ENCODE measurements around the gene TTC31.
"Not testable (repeated sequence)": the region's sequence is repeated elsewhere in the genome, so short reads cannot be mapped to it uniquely, and the experiment has no call there.

The TTC31 gene

DNA sequence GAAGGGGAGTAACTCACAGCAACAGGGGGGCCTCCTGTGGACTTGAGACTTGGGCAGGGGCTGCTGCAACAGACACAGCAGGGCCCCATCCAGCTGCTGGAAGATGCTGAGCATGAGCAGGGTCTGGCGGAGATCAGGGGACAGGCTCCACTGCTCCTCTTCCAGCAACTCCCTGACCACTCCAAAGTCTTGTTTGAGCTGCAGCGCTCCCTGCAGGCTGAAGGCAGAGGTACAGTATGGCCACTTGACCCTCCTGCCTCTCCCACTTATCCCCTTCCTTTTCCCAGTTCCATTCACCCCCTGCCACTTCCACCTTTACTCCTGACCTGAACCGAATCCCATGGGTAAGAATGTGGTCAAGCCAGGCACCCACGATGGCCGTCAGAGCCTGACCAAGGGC is 8.0 kb upstream of the TTC31 start:
- Histone ChIP-seq H2BK15ac (replicated peaks; ENCODE audit: low read depth) (no peak overlapping the region), H3K27ac (ENCODE audit: low read depth, low read length) (no peak overlapping the region), H4K5ac (ENCODE audit: low read length) (no peak overlapping the region), H3K9ac (ENCODE audit: low read length) (no peak overlapping the region), H3K18ac (ENCODE audit: low read length) (no peak overlapping the region), H2BK5ac (ENCODE audit: low read length) (no peak overlapping the region), H3K79me2 (ENCODE audit: control insufficient read depth, insufficient read depth, low read length) (no peaks in the 10 kb centered on the region), H3K56ac (ENCODE audit: low read length) (no peak overlapping the region), H2BK120ac (ENCODE audit: low read depth, low read length) (no peak overlapping the region), H3K4me3 (ENCODE audit: low read length) (no peak overlapping the region), H3K79me1 (ENCODE audit: low read length) (no peaks in the 10 kb centered on the region), H3K4ac (ENCODE audit: low read depth, low read length) (no peak overlapping the region), H3K27me3 (ENCODE audit: insufficient read depth, low read length, poor library complexity) (no peaks in the 10 kb centered on the region), H3K23ac (ENCODE audit: low read length) (no peak overlapping the region), H4K8ac (ENCODE audit: low read depth, low read length) (no peak overlapping the region), H3K4me2 (ENCODE audit: low read length) (no peak overlapping the region), H2AK5ac (ENCODE audit: low read length) (no peak overlapping the region), H3K4me1 (ENCODE audit: control insufficient read depth, low read depth, low read length) (no peaks in the 10 kb centered on the region), H3K36me3 (ENCODE audit: control insufficient read depth, insufficient read depth, low read length) (peaks cover 5% of the 10 kb centered on the region)
- DNase-seq: peak; percentile 39
- WGBS (ENCODE audit: extremely low coverage, insufficient coverage, low lambda C conversion rate): no CpG with 5 or more reads among the region's 5 CpGs

- H3K27ac ChIP-seq (ENCODE audit: low read depth, low read length): no peak overlapping the region
- peaks cover 12% of the 10 kb centered on the region for H3K79me1 ChIP-seq (ENCODE audit: low read length)
- no peak overlapping the region for H3K4ac ChIP-seq (ENCODE audit: low read depth, low read length)
- peak overlapping the region; percentile 99 for H3K4me2 ChIP-seq (ENCODE audit: low read length)
- H3K4me3 ChIP-seq (ENCODE audit: low read length): peak overlapping the region; percentile 70
- H3K27me3 ChIP-seq (ENCODE audit: insufficient read depth, low read length, poor library complexity): no peaks in the 10 kb centered on the region
- peak overlapping the region; percentile 92 for H3K56ac ChIP-seq (ENCODE audit: low read length)
- H2AK5ac ChIP-seq (ENCODE audit: low read length): no peak overlapping the region
- no peak overlapping the region for H4K8ac ChIP-seq (ENCODE audit: low read depth, low read length)
- no peak overlapping the region for H3K18ac ChIP-seq (ENCODE audit: low read length)
- no peak overlapping the region for H2BK15ac ChIP-seq (replicated peaks; ENCODE audit: low read depth)
- no peaks in the 10 kb centered on the region for H3K79me2 ChIP-seq (ENCODE audit: control insufficient read depth, insufficient read depth, low read length)
- H3K4me1 ChIP-seq (ENCODE audit: control insufficient read depth, low read depth, low read length): no peaks in the 10 kb centered on the region
- no peak overlapping the region for H2BK5ac ChIP-seq (ENCODE audit: low read length)
- H3K23ac ChIP-seq (ENCODE audit: low read length): peak overlapping the region; percentile 37
- WGBS (ENCODE audit: extremely low coverage, insufficient coverage, low lambda C conversion rate): no CpG with 5 or more reads among the region's 3 CpGs
- H3K9ac ChIP-seq (ENCODE audit: low read length): peak overlapping the region; percentile 84
- H4K5ac ChIP-seq (ENCODE audit: low read length): no peak overlapping the region
- H2BK120ac ChIP-seq (ENCODE audit: low read depth, low read length): no peak overlapping the region
- H3K36me3 ChIP-seq (ENCODE audit: control insufficient read depth, insufficient read depth, low read length): peaks cover 3% of the 10 kb centered on the region
- DNase-seq: no peak
These were observed 1.4 kb upstream of the TTC31 start for GRCh38 chr2:74481431-74481830.

DNA sequence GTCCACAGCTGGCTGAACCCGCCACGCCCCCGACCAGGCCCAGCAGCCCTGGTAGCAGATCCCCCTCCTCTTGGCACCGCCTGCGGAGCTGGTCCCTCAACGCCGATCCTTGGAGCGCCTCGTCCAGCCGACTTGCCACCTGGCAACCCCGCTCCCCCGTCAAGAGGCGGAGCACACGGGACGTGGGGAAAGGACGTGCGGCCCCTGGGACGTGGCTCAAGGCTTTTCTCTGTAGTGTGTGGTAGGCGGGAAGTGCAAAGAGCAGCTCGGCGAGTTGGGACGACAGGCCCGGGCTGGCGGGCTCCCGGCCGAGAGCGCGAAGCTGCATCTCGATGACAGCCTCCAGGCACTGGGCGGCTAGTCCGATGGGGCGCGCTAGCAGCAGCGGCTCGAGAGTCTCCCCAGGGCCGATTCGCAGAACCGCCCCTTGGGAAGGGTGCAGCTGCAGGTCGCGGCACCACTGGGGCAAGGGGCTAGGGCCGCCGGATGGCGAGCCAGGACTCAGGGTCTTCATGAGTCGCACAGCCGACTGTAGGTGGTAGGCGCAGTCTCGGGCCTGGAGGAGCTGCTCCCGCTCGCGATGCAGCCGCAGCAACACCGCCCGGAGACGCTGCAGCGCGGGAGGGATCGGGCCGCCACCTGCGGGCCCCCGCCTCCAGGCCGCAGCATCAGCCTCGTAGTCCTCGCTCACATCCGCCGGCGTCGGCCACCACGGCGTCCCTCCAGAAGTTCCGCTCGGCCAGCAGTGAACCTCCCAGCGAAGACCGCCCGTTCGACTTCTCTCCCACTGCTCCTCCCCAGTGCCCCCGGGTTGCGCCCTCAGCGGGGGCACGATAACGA is 700 bp upstream of the TTC31 start:
- WGBS (ENCODE audit: extremely low coverage, insufficient coverage, low lambda C conversion rate): no CpG with 5 or more reads among the region's 80 CpGs

DNA sequence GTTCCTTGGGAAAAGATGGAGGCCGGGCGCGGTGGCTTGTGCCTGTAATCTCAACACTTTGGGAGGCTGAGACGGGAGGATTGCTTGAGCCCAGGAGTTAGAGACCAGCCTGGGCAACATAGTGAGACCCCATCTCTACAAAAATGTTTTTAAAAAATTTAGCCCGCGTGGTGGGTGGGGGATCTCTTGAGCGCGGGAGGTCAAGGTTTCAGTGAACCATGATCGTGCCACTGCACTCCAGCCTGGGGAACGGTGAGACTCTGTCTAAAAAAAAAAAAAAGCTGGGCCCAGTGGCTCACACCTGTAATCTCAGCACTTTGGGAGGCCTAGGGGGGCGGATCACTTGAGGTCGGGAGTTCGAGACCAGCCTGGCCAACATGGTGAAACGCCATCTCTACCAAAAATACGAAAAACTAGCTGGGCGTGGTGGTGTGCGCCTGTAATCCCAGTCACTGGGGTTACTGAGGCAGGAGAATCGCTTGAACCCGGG is 839 bp downstream of the TTC31 start:
- WGBS (ENCODE audit: extremely low coverage, insufficient coverage, low lambda C conversion rate): no CpG with 5 or more reads among the region's 19 CpGs
- not testable (repeated sequence) for H3K27ac ChIP-seq (ENCODE audit: low read depth, low read length)

More for the DNA sequence above, 700 bp upstream of the TTC31 start:
- Histone ChIP-seq H3K27me3 (ENCODE audit: insufficient read depth, low read length, poor library complexity) (no peaks in the 10 kb centered on the region), H4K5ac (ENCODE audit: low read length) (no peak overlapping the region), H3K4me2 (ENCODE audit: low read length) (peak overlapping the region; percentile 99), H3K56ac (ENCODE audit: low read length) (peak overlapping the region; percentile 92), H3K27ac (ENCODE audit: low read depth, low read length) (peak overlapping the region; percentile 49), H3K18ac (ENCODE audit: low read length) (peak overlapping the region; percentile 2), H3K9ac (ENCODE audit: low read length) (peak overlapping the region; percentile 84), H2BK15ac (replicated peaks; ENCODE audit: low read depth) (no peak overlapping the region), H3K36me3 (ENCODE audit: control insufficient read depth, insufficient read depth, low read length) (peaks cover 3% of the 10 kb centered on the region), H3K23ac (ENCODE audit: low read length) (peak overlapping the region; percentile 37), H2BK5ac (ENCODE audit: low read length) (peak overlapping the region; percentile 47), H3K79me2 (ENCODE audit: control insufficient read depth, insufficient read depth, low read length) (no peaks in the 10 kb centered on the region), H3K4me1 (ENCODE audit: control insufficient read depth, low read depth, low read length) (no peaks in the 10 kb centered on the region), H3K79me1 (ENCODE audit: low read length) (peaks cover 12% of the 10 kb centered on the region), H2AK5ac (ENCODE audit: low read length) (no peak overlapping the region), H2BK120ac (ENCODE audit: low read depth, low read length) (no peak overlapping the region), H4K8ac (ENCODE audit: low read depth, low read length) (no peak overlapping the region), H3K4me3 (ENCODE audit: low read length) (peak overlapping the region; percentile 70), H3K4ac (ENCODE audit: low read depth, low read length) (peak overlapping the region; percentile 5)
- DNase-seq: peak; percentile 51

GRCh38 chr2:74486141-74486540 is 3.3 kb downstream of the TTC31 start:
- Histone ChIP-seq H3K27ac (ENCODE audit: low read depth, low read length) (no peak overlapping the region), H3K56ac (ENCODE audit: low read length) (no peak overlapping the region), H3K4ac (ENCODE audit: low read depth, low read length) (no peak overlapping the region), H4K5ac (ENCODE audit: low read length) (no peak overlapping the region), H2BK15ac (replicated peaks; ENCODE audit: low read depth) (no peak overlapping the region), H3K36me3 (ENCODE audit: control insufficient read depth, insufficient read depth, low read length) (peaks cover 2% of the 10 kb centered on the region), H3K9ac (ENCODE audit: low read length) (no peak overlapping the region), H3K4me3 (ENCODE audit: low read length) (no peak overlapping the region), H3K79me2 (ENCODE audit: control insufficient read depth, insufficient read depth, low read length) (no peaks in the 10 kb centered on the region), H4K8ac (ENCODE audit: low read depth, low read length) (no peak overlapping the region), H2BK5ac (ENCODE audit: low read length) (no peak overlapping the region), H2AK5ac (ENCODE audit: low read length) (no peak overlapping the region), H3K23ac (ENCODE audit: low read length) (no peak overlapping the region), H2BK120ac (ENCODE audit: low read depth, low read length) (no peak overlapping the region), H3K27me3 (ENCODE audit: insufficient read depth, low read length, poor library complexity) (no peaks in the 10 kb centered on the region), H3K18ac (ENCODE audit: low read length) (no peak overlapping the region), H3K4me1 (ENCODE audit: control insufficient read depth, low read depth, low read length) (no peaks in the 10 kb centered on the region), H3K4me2 (ENCODE audit: low read length) (no peak overlapping the region), H3K79me1 (ENCODE audit: low read length) (peaks cover 7% of the 10 kb centered on the region)
- DNase-seq: no peak
- WGBS (ENCODE audit: extremely low coverage, insufficient coverage, low lambda C conversion rate): no CpG with 5 or more reads among the region's 2 CpGs

More for the DNA sequence above, 839 bp downstream of the TTC31 start:
- H4K5ac ChIP-seq (ENCODE audit: low read length); H2AK5ac ChIP-seq (ENCODE audit: low read length); H4K8ac ChIP-seq (ENCODE audit: low read depth, low read length); H2BK120ac ChIP-seq (ENCODE audit: low read depth, low read length); H3K23ac ChIP-seq (ENCODE audit: low read length); H3K4ac ChIP-seq (ENCODE audit: low read depth, low read length); H3K79me2 ChIP-seq (ENCODE audit: control insufficient read depth, insufficient read depth, low read length); H2BK15ac ChIP-seq (replicated peaks; ENCODE audit: low read depth); H3K36me3 ChIP-seq (ENCODE audit: control insufficient read depth, insufficient read depth, low read length); H3K4me1 ChIP-seq (ENCODE audit: control insufficient read depth, low read depth, low read length); H3K18ac ChIP-seq (ENCODE audit: low read length); H3K27me3 ChIP-seq (ENCODE audit: insufficient read depth, low read length, poor library complexity); DNase-seq; H2BK5ac ChIP-seq (ENCODE audit: low read length): not testable (repeated sequence)
- Histone ChIP-seq H3K4me2 (ENCODE audit: low read length) (peak overlapping the region; percentile 52), H3K4me3 (ENCODE audit: low read length) (peak overlapping the region; percentile 23), H3K9ac (ENCODE audit: low read length) (peak overlapping the region; percentile 63), H3K56ac (ENCODE audit: low read length) (peak overlapping the region; percentile 71), H3K79me1 (ENCODE audit: low read length) (peaks cover 12% of the 10 kb centered on the region)

Measured in mesendoderm (in vitro differentiated cells).